Gastroesophageal sphincter (tissue), 4 donors: ENCODE data around the gene ZNF136. TPM values are rescaled to one million over a fixed set of nuclear protein-coding genes. Genes with fewer than 3 reads are reported as not detected.

Experiments used
- ATAC-seq: fragments of 150-250 bp; one replicate; pipeline ENCODE4 v1.9.1; 2016; ENCODE audit warnings: mild to moderate bottlenecking, moderate library complexity
- H3K27ac ChIP-seq, 4 donors: fragments of 200-600 bp; sonication (generic) in 3 of 4; 1 replicate in 3 of 4; 2 replicates in 1 of 4; pipeline ENCODE4 v1.5.1; 2016 to 2019
- H3K27me3 ChIP-seq: fragments of 200-600 bp; sonication (generic); one replicate; pipeline ENCODE4 v1.5.1; 2019
- H3K36me3 ChIP-seq, 2 donors: fragments of 200-600 bp; sonication (generic); one replicate each; pipeline ENCODE4 v1.5.1; 2019; ENCODE audit warnings: control low read depth in 1 of 2
- H3K4me1 ChIP-seq, 3 donors: fragments of 200-600 bp; sonication (generic); 1 replicate in 2 of 3; 2 replicates in 1 of 3; pipeline ENCODE4 v1.5.1; 2016 to 2019; ENCODE audit warnings: control low read depth in 2 of 3
- H3K4me3 ChIP-seq, 2 donors: fragments of 200-600 bp; sonication (generic); one replicate each; pipeline ENCODE4 v1.5.1; 2019; ENCODE audit warnings: mild to moderate bottlenecking in 1 of 2, moderate library complexity in 1 of 2
- H3K9me3 ChIP-seq, 3 donors: fragments of 200-600 bp; sonication (generic); one replicate each; pipeline ENCODE4 v1.5.1; 2017 to 2019; ENCODE audit warnings: control low read depth in 2 of 3
- EP300 ChIP-seq: sonication (generic); formaldehyde crosslinking; IDR thresholded peaks from one replicate; pipeline ENCODE4 v1.6.1; 2017; ENCODE audit warnings: antibody characterized with exemption, mild to moderate bottlenecking
- POLR2A ChIP-seq, 2 donors: fragments of 450-650 bp; IDR thresholded peaks; one replicate each; pipeline ENCODE4 v1.6.1; 2017; ENCODE audit warnings: antibody characterized with exemption in 2 of 2, mild to moderate bottlenecking in 2 of 2, moderate library complexity in 1 of 2
- POLR2AphosphoS5 ChIP-seq: sonication (generic); formaldehyde crosslinking; IDR thresholded peaks from one replicate; pipeline ENCODE4 v1.6.1; 2017; ENCODE audit warnings: antibody characterized with exemption
- WGBS, 2 donors: methylation state at CpG; one replicate each; pipeline ENCODE4 v1.1.5; 2018; ENCODE audit warnings: low coverage in 1 of 2; 5-methylcytosine and 5-hydroxymethylcytosine counted together
- total RNA-seq, 4 donors: library from RNA; depleted of rRNA; stranded (reverse); fragments of >200 nt; gene quantifications; one replicate each; pipeline ENCODE4 v1.1.0, GENCODE V29; 2016
- TF ChIP-seq, protein P1 (sequence below), 4 experiments: fragments of 200-600 bp in 2 of 4; fragments of 450-650 bp in 2 of 4; sonication (generic) in 1 of 4; IDR thresholded peaks; one replicate each; pipeline ENCODE4 v1.5.1; 2017 to 2019; ENCODE audit warnings: antibody characterized with exemption in 4 of 4, mild to moderate bottlenecking in 2 of 4, moderate library complexity in 2 of 4

The ZNF136 gene
- total RNA-seq, 4 donors from 2014 or later = 8.7 to 19.6 (median 11.5) TPM

DNA sequence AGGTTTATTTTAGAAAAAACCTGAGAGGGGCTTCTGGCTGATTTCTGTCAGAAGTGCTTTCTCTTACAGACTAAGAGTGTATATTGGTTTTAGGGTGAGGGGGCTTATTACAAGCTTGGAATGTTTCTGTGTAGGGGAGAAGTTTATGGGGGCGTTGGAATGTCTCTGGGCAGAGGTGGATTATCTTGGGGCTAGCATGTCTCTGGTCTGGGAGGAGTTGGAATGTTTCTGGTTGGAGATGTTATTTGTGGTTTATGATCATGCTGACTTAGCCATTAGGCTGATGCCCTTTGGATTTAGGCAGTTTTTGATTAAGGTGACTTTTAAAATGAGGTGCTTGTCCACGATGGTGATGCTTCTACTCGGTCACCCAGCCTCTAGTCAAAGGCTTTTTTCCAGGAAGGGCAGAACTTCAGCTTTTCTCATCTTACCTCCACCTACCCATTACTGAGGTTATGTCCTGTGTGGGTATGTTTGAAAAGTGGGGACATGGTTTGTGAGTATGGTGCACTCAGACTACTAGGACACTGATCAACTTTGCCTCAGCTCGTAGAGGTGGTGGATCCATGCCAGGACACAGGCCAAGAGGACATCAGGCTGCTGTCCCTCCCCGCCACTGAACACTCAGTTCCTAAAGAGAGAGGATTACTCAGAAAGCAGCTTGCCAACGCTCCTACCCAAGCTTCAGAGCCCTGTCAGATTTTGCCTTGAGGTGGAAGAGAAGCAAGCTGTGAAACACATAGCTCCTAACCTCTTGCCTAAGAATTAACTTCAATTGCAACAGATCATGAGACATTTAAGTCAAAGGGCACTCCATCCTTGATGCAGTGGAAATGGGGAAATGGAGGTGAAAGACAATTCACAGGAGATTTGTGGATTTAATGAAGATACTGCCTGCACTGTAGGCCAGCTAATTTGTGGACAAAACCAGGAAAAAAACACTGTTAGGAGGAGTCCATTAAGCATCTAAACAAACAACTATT is 68.1 kb downstream of the ZNF136 start:
- Histone ChIP-seq H3K27me3 (no peaks in the 10 kb centered on the region), H3K4me1 (no peaks in the 10 kb centered on the region), H3K4me3 (no peak overlapping the region), H3K36me3 (peaks cover 0 to 48% of the 10 kb centered on the region in 2 donors), H3K27ac (no peak overlapping the region), H3K9me3 (no peaks in the 10 kb centered on the region)
- 90 to 100% methylated on average over 4 to 5 of the region's 6 CpGs for WGBS, 2 donors
- TF ChIP-seq POLR2A (IDR thresholded peaks at IDR 0.05) (no peak), POLR2AphosphoS5 (no peak), EP300 (no peak)
- TF ChIP-seq, protein P1, sequence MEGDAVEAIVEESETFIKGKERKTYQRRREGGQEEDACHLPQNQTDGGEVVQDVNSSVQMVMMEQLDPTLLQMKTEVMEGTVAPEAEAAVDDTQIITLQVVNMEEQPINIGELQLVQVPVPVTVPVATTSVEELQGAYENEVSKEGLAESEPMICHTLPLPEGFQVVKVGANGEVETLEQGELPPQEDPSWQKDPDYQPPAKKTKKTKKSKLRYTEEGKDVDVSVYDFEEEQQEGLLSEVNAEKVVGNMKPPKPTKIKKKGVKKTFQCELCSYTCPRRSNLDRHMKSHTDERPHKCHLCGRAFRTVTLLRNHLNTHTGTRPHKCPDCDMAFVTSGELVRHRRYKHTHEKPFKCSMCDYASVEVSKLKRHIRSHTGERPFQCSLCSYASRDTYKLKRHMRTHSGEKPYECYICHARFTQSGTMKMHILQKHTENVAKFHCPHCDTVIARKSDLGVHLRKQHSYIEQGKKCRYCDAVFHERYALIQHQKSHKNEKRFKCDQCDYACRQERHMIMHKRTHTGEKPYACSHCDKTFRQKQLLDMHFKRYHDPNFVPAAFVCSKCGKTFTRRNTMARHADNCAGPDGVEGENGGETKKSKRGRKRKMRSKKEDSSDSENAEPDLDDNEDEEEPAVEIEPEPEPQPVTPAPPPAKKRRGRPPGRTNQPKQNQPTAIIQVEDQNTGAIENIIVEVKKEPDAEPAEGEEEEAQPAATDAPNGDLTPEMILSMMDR (IDR thresholded peaks at IDR 0.05) = no peak
- ATAC-seq = no peak

DNA sequence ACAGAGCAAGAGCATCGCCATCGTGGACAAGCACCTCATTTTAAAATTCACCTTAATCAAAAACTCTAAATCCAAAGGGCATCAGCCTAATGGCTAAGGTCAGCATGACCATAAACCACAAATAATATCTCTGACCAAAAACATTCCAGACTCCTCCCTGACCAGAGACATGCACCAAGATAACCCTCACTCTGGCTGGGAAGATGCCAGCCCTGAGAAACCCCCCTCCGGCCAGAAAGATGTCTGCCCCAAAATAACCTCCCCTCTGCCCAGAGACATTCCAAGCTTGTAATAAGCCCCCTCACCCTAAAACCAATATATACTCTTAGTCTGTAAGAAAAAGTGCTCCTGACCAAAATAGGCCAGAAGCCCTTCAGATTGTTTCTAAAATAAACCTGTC is 70.1 kb downstream of the ZNF136 start:
- WGBS, 2 donors = 62 to 90% methylated on average over 2 to 3 of the region's 3 CpGs

DNA sequence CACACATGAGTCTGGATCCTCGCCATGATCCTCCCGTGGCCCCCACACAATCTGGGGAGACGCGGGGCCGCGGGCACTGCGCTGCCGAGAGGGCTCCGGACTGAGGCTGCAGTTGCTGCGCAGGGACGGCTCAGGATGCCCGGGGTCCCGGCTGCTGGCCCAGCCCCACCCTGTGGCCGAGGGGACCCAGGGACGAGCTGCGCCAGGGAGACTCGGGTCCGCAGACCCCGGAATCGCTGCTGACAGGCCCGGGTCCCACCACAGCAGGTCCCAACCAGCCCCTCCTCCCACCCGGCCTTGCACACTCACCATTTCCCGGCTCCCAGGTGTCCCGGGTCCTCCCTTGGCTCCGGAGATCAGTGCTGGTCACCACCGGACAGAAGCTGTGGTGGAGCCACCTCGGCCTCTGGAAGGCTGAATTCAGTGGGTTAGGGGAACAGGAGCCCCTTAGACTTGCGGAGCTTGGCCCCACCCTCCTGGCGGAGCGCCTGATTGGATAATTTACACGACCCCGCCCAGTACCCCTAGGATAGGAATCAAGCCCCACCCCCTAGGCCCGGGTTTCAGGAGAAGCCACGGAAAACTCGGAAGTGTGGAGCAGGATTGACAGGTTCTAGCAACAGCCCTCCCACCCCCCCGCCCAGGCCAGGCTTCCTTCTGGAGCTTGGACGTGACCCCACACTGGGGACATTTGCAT is 74.4 kb downstream of the ZNF136 start:
- ATAC-seq = no peak
- Histone ChIP-seq H3K27me3 (no peaks in the 10 kb centered on the region), H3K9me3 (no peaks in the 10 kb centered on the region), H3K27ac (no peak overlapping the region), H3K4me3 (no peak overlapping the region), H3K4me1 (no peaks in the 10 kb centered on the region), H3K36me3 (peaks cover 0 to 63% of the 10 kb centered on the region in 2 donors)
- WGBS, 2 donors = 96% methylated on average over 4 of the region's 37 CpGs; no CpG with 5 or more reads in 1 of the 2 donors
- no peak for TF ChIP-seq EP300
- TF ChIP-seq POLR2A (IDR thresholded peaks at IDR 0.05) = no peak
- no peak for TF ChIP-seq POLR2AphosphoS5
- TF ChIP-seq, protein P1 (IDR thresholded peaks at IDR 0.05) = no peak

More for the DNA sequence above, 70.1 kb downstream of the ZNF136 start:
- no peaks in the 10 kb centered on the region for H3K9me3 ChIP-seq
- no peak for ATAC-seq
- TF ChIP-seq, protein P1 (IDR thresholded peaks at IDR 0.05) = no peak
- no peak for TF ChIP-seq POLR2A (IDR thresholded peaks at IDR 0.05)
- TF ChIP-seq POLR2AphosphoS5 = no peak
- no peak for TF ChIP-seq EP300
- H3K4me3 ChIP-seq = no peak overlapping the region
- peaks cover 0 to 53% of the 10 kb centered on the region in 2 donors for H3K36me3 ChIP-seq
- H3K4me1 ChIP-seq = no peaks in the 10 kb centered on the region
- H3K27ac ChIP-seq = no peak overlapping the region
- no peaks in the 10 kb centered on the region for H3K27me3 ChIP-seq

Other genes with a start within 250 kb of the ZNF136 start
- gene ZNF700, start 238.0 kb upstream of the ZNF136 start, total RNA-seq = 10 to 100 TPM in 3 of 4 donors, 1 to 10 TPM in 1; 7.1 to 19.6 (median 11.4) TPM
- 1 to 10 TPM; 4.5 to 8.1 (median 5.1) TPM for gene ZNF763, start 198.1 kb upstream of the ZNF136 start, total RNA-seq
- gene ZNF433, start 127.4 kb upstream of the ZNF136 start, total RNA-seq = 10 to 100 TPM in 1 of 4 donors, 1 to 10 TPM in 3; 5.4 to 12.8 (median 6.5) TPM
- gene ZNF878, start 110.1 kb upstream of the ZNF136 start, total RNA-seq = under 1 TPM in 1 of 4 donors, not detected in 3; 0.27 TPM
- gene ZNF844, start 98.4 kb upstream of the ZNF136 start, total RNA-seq = 10 to 100 TPM in 2 of 4 donors, 1 to 10 TPM in 2; 8.0 to 19.0 (median 9.9) TPM
- 1 to 10 TPM; 1.9 to 4.9 (median 3.1) TPM for gene ZNF20, start 22.7 kb upstream of the ZNF136 start, total RNA-seq
- gene ZNF625, start 6.4 kb upstream of the ZNF136 start, total RNA-seq = 10 to 100 TPM in 1 of 4 donors, 1 to 10 TPM in 3; 7.3 to 11.4 (median 8.0) TPM
- 10 to 100 TPM; 10.1 to 14.6 (median 11.3) TPM for gene ZNF44, start 131.8 kb downstream of the ZNF136 start, total RNA-seq
- gene ZNF563, start 170.5 kb downstream of the ZNF136 start, total RNA-seq = 1 to 10 TPM; 1.6 to 7.6 (median 5.5) TPM
- gene ZNF442, start 202.6 kb downstream of the ZNF136 start, total RNA-seq = 1 to 10 TPM; 2.3 to 6.7 (median 4.8) TPM
- 1 to 10 TPM; 3.9 to 7.8 (median 4.7) TPM for gene ZNF799, start 238.2 kb downstream of the ZNF136 start, total RNA-seq